Mesodermal cell (in vitro differentiated cells): Measurements from ENCODE around the gene ZNRF3.

Experiments
- H3K27ac ChIP-seq: 2 replicates; pipeline ENCODE4 v1.7.0; 2013; ENCODE audit warnings: mild to moderate bottlenecking, low read depth, low read length, moderate library complexity; ENCODE audit not compliant: severe bottlenecking
- H3K36me3 ChIP-seq: 2 replicates; pipeline ENCODE4 v1.7.1; 2013; ENCODE audit warnings: mild to moderate bottlenecking, low read length, moderate library complexity; ENCODE audit not compliant: control insufficient read depth, insufficient read depth
- H3K4me1 ChIP-seq: one replicate; pipeline ENCODE4 v1.7.1; 2013; ENCODE audit warnings: mild to moderate bottlenecking, low read length; ENCODE audit not compliant: insufficient read depth, control insufficient read depth, poor library complexity, severe bottlenecking
- H3K4me3 ChIP-seq: 2 replicates; pipeline ENCODE4 v1.7.0; 2013; ENCODE audit warnings: low read length, control low read depth, mild to moderate bottlenecking; ENCODE audit not compliant: insufficient read depth, poor library complexity, severe bottlenecking; ENCODE audit errors: extremely low read depth
- H3K9me3 ChIP-seq: 2 replicates; pipeline ENCODE4 v1.7.1; 2013; ENCODE audit warnings: mild to moderate bottlenecking, low read length, moderate library complexity; ENCODE audit not compliant: control insufficient read depth
- WGBS, 2 experiments: methylation state at CpG; one replicate each; pipeline ENCODE4 v1.1.5; 2013; ENCODE audit warnings: missing lambda C conversion rate in 2 of 2; ENCODE audit not compliant: insufficient coverage in 2 of 2; 5-methylcytosine and 5-hydroxymethylcytosine counted together

Gene ZNRF3

GRCh38 chr22:28918550-28919271, 35.3 kb downstream of the ZNRF3 start:
- no peaks in the 10 kb centered on the region for H3K9me3 ChIP-seq
- H3K27ac ChIP-seq = peak overlapping the region; percentile 76
- no peak overlapping the region for H3K4me3 ChIP-seq
- H3K4me1 ChIP-seq = peaks cover 35% of the 10 kb centered on the region
- WGBS, 2 experiments = 38 to 44% methylated on average over 4 to 5 of the region's 6 CpGs
- no peaks in the 10 kb centered on the region for H3K36me3 ChIP-seq

- Histone ChIP-seq H3K4me1 (peaks cover 35% of the 10 kb centered on the region), H3K27ac (no peak overlapping the region), H3K36me3 (no peaks in the 10 kb centered on the region), H3K9me3 (no peaks in the 10 kb centered on the region), H3K4me3 (no peak overlapping the region)
- WGBS, 2 experiments = 57 to 74% methylated on average over 3 to 4 of the region's 7 CpGs
Measured at GRCh38 chr22:28920757-28921584, 37.6 kb downstream of the ZNRF3 start.

GRCh38 chr22:28921585-28921879, 38.2 kb downstream of the ZNRF3 start:
- no peaks in the 10 kb centered on the region for H3K36me3 ChIP-seq
- H3K4me1 ChIP-seq = peaks cover 34% of the 10 kb centered on the region
- WGBS, 2 experiments = no CpG with 5 or more reads among the region's 1 CpG
- no peaks in the 10 kb centered on the region for H3K9me3 ChIP-seq
- no peak overlapping the region for H3K4me3 ChIP-seq
- no peak overlapping the region for H3K27ac ChIP-seq

- H3K4me3 ChIP-seq = no peak overlapping the region
- no peaks in the 10 kb centered on the region for H3K36me3 ChIP-seq
- WGBS, 2 experiments = 72 to 91% methylated on average over 4 to 7 of the region's 8 CpGs
- no peaks in the 10 kb centered on the region for H3K9me3 ChIP-seq
- no peak overlapping the region for H3K27ac ChIP-seq
- H3K4me1 ChIP-seq = peaks cover 22% of the 10 kb centered on the region
Measured at GRCh38 chr22:28922540-28923244, 39.3 kb downstream of the ZNRF3 start.

GRCh38 chr22:28923826-28924732, 40.7 kb downstream of the ZNRF3 start:
- Histone ChIP-seq H3K36me3 (no peaks in the 10 kb centered on the region), H3K27ac (no peak overlapping the region), H3K4me1 (peaks cover 8% of the 10 kb centered on the region), H3K9me3 (no peaks in the 10 kb centered on the region), H3K4me3 (no peak overlapping the region)
- 94 to 95% methylated on average over 16 to 21 of the region's 24 CpGs for WGBS, 2 experiments

GRCh38 chr22:28925916-28926315, 42.5 kb downstream of the ZNRF3 start:
- WGBS, 2 experiments = 100% methylated on average over 1 of the region's 2 CpGs; no CpG with 5 or more reads in 1 of the 2 experiments

GRCh38 chr22:28927630-28928029, 44.3 kb downstream of the ZNRF3 start:
- H3K4me1 ChIP-seq = peaks cover 3% of the 10 kb centered on the region

More at GRCh38 chr22:28925916-28926315, 42.5 kb downstream of the ZNRF3 start:
- peaks cover 3% of the 10 kb centered on the region for H3K4me1 ChIP-seq
- H3K4me3 ChIP-seq = no peak overlapping the region
- no peaks in the 10 kb centered on the region for H3K36me3 ChIP-seq
- H3K27ac ChIP-seq = no peak overlapping the region
- no peaks in the 10 kb centered on the region for H3K9me3 ChIP-seq

GRCh38 chr22:28929197-28929596, 45.8 kb downstream of the ZNRF3 start:
- Histone ChIP-seq H3K9me3 (no peaks in the 10 kb centered on the region), H3K27ac (no peak overlapping the region), H3K36me3 (no peaks in the 10 kb centered on the region), H3K4me1 (peaks cover 5% of the 10 kb centered on the region), H3K4me3 (no peak overlapping the region)
- WGBS, 2 experiments = 100% methylated on average over 1 of the region's 5 CpGs; no CpG with 5 or more reads in 1 of the 2 experiments

More at GRCh38 chr22:28927630-28928029, 44.3 kb downstream of the ZNRF3 start:
- no peak overlapping the region for H3K4me3 ChIP-seq
- no peaks in the 10 kb centered on the region for H3K36me3 ChIP-seq
- H3K9me3 ChIP-seq = no peaks in the 10 kb centered on the region
- WGBS, 2 experiments = 100% methylated on average over 1 of the region's 2 CpGs; no CpG with 5 or more reads in 1 of the 2 experiments
- no peak overlapping the region for H3K27ac ChIP-seq

- Histone ChIP-seq H3K36me3 (no peaks in the 10 kb centered on the region), H3K4me3 (no peak overlapping the region), H3K27ac (no peak overlapping the region), H3K9me3 (no peaks in the 10 kb centered on the region), H3K4me1 (peaks cover 6% of the 10 kb centered on the region)
- WGBS, 2 experiments = 87 to 96% methylated on average over 3 to 4 of the region's 4 CpGs
Measured at GRCh38 chr22:28930357-28931007, 47.1 kb downstream of the ZNRF3 start.
